GM12875 (cell line): Measurements from ENCODE around the gene DEAF1.

ENCODE experiments used
- H3K4me3 ChIP-seq: one replicate; pipeline ENCODE4 v1.5.1; 2011; ENCODE audit warnings: low read depth, low read length, control low read depth
- TF ChIP-seq, protein P1 (sequence below): IDR thresholded peaks from 2 replicates; pipeline ENCODE4 v1.5.1; 2011; ENCODE audit warnings: low read depth, mild to moderate bottlenecking, control low read depth, inconsistent platforms, low read length, moderate library complexity, borderline replicate concordance; ENCODE audit not compliant: insufficient read depth

The DEAF1 gene

DNA sequence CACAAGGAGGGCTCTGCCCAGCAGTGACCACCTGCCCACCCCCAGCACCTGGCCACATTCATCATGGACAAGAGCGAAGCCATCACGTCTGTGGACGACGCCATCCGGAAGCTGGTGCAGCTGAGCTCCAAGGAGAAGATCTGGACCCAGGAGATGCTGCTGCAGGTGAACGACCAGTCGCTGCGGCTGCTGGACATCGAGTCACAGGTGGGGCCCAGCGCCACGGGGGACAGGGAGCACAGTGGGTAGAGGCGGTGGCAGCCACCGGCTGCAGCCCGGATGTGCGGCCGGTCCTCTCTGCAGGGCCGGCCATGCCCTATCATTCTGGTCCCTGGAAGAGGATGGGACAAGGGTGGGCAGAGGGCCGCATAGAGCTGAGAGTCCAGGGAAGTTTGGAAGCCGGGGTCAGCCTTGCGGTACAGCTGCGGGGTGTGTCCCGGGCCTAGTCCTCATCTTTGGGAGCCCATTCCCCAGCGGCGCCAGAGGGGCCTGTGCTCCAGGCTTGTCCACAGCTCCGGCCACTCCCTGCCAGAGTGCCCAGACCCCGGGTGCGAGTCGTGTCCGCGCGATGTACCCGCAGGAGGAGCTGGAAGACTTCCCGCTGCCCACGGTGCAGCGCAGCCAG is 25.1 kb upstream of the DEAF1 start:
- TF ChIP-seq, protein P1, sequence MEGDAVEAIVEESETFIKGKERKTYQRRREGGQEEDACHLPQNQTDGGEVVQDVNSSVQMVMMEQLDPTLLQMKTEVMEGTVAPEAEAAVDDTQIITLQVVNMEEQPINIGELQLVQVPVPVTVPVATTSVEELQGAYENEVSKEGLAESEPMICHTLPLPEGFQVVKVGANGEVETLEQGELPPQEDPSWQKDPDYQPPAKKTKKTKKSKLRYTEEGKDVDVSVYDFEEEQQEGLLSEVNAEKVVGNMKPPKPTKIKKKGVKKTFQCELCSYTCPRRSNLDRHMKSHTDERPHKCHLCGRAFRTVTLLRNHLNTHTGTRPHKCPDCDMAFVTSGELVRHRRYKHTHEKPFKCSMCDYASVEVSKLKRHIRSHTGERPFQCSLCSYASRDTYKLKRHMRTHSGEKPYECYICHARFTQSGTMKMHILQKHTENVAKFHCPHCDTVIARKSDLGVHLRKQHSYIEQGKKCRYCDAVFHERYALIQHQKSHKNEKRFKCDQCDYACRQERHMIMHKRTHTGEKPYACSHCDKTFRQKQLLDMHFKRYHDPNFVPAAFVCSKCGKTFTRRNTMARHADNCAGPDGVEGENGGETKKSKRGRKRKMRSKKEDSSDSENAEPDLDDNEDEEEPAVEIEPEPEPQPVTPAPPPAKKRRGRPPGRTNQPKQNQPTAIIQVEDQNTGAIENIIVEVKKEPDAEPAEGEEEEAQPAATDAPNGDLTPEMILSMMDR, result no peak
- no peak overlapping the region for H3K4me3 ChIP-seq

DNA sequence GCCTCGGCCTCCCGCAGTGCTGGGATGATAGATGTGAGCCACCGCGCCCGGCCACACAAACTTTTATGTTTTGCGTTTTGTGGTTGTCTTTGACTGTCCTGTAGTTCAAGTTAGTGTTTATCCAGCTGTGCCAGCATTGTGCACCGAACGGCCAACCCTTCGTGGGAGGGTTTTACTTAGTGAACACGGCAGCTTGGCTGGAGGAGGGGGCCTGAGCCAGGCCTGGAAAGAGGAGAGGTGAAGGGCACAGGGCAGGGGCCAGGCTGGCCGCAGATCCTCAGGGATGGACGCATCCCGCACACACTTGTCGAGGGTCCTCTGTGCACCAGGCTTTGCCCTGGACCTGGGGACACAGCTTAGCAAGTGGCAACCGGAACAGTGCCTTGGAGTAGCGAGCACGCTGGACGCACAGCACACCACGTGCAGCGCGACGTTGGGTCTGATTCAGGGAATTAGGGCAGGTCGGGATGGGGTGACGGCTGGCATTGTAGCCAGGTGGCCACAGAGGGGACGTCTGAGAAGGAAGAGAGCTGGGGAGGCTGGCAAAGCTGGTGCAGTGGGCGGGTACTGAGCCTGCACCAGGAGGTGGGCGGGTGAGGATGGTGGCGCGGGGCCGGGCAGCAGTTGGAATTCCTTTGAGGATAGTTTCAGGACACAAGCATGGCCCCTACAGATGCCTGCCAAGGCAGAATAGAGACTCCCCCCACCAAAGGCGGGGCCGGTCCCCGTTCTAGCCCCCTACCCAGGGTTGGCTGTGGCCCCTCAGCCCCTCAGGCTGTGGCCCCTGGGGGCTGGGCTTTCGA is 24.4 kb upstream of the DEAF1 start:
- no peak overlapping the region for H3K4me3 ChIP-seq
- TF ChIP-seq, protein P1, result no peak

DNA sequence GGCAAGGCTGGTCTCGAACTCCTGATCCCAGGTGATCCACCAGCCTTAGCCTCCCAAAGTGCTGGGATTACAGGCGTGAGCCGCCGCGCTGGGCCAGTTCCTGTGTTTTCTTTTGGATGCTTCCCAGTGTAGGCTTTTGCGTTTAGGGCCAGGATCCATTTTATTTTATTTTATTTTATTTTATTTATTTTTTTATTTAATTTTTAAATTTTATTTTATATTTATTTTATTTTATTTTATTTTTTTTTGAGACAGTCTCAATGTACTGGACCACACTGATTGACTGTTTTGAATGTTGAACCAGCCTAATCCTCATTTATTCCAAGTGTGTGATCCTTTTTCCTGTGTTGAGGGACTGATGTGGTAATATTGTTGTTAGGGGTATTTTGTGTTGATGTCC is 19.4 kb upstream of the DEAF1 start:
- TF ChIP-seq, protein P1, result no peak
- no peak overlapping the region for H3K4me3 ChIP-seq

DNA sequence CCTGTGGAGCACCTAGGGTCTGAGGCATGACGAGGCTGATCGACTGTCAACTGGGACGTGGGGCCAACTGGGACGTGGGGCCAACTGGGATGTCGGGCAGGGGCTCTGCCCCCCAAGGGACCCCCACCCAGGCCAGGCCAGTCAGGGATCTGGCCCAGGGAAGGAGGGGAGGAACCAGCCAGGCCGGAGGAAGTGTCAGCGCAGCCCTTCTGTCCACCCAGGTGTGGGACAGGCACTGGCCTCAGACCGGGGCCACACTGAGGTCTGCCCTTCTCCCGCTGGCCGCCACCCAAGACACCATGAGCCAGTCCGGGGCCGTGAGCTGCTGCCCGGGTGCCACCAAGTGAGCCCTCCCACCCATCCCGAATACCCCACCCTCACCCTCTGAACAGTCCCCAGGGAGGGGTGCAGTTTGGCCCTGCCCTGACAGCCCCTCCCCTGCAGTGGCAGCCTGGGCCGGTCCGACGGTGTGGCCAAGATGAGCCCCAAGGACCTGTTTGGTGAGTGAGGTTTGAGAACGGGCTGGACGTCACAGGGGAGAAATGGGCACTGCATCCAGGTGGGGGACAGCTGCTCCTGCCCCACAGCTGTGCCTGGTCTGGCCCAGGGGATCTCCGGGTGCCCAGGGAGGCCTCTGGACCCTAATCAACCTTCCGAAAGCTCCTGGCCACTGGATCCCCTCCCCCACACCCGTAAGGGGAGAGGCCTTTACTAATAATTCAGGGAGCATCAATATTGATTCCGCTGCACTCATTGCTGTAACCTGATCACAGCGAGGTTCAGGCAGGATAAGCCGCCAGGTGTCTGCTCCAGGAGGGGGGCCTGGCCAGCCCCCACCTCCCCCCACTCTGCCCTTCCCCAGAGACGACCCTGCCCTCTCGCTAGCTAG is 14.3 kb upstream of the DEAF1 start:
- no peak overlapping the region for H3K4me3 ChIP-seq
- TF ChIP-seq, protein P1, result no peak

DNA sequence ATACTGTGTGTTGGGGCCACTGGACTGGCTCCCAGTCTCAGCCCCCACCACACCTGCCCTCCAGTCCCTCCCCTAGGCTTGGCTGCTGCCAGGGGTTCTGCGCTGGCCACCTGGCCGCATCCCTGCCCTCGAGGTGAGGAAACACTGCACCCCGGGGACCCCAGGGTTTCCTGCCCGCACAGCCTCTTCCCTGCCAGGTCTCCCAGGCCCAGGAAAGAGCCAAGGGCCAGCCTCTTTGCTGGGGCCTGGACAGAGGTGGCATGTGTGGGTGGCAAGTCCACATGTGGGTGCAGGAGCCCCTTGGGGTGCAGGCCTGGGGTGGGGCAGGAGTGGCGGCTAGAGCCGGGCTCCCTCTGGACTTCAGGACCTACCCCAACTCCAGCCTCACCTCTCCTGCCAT is 13.5 kb upstream of the DEAF1 start:
- no peak overlapping the region for H3K4me3 ChIP-seq
- TF ChIP-seq, protein P1, result no peak

GRCh38 chr11:707817-708420 is 12.9 kb upstream of the DEAF1 start:
- H3K4me3 ChIP-seq, result no peak overlapping the region
- TF ChIP-seq, protein P1, result no peak
